RWPE1 (cell line): ENCODE measurements around the gene RAPSN.

Experiments
- CTCF ChIA-PET: fragments of 350-600 bp; sonication (Branson Sonifier 250); formaldehyde crosslinking; extraction: SDS; loops from one replicate; lab custom pipeline; 2021; lab: Yijun Ruan, JAX
- POLR2A ChIA-PET: fragments of 400-600 bp; formaldehyde crosslinking; extraction: SDS; loops from one replicate; lab custom pipeline; 2020; ENCODE audit warnings: antibody characterized with exemption; ENCODE audit not compliant: low non-redundant PET; lab: Yijun Ruan, JAX
- DNase-seq: peaks from one replicate; pipeline ENCODE4 v3.0.0; 2012; ENCODE audit warnings: low spot score
- H3K27ac ChIP-seq: fragments of 450-650 bp; 2 replicates; pipeline ENCODE4 v1.5.1; 2017
- TF ChIP-seq, protein P1 (sequence below): fragments of 450-650 bp; conservative IDR thresholded peaks from 2 replicates; pipeline ENCODE4 v1.5.1; 2017; ENCODE audit warnings: low read depth, mild to moderate bottlenecking

The RAPSN gene

DNA sequence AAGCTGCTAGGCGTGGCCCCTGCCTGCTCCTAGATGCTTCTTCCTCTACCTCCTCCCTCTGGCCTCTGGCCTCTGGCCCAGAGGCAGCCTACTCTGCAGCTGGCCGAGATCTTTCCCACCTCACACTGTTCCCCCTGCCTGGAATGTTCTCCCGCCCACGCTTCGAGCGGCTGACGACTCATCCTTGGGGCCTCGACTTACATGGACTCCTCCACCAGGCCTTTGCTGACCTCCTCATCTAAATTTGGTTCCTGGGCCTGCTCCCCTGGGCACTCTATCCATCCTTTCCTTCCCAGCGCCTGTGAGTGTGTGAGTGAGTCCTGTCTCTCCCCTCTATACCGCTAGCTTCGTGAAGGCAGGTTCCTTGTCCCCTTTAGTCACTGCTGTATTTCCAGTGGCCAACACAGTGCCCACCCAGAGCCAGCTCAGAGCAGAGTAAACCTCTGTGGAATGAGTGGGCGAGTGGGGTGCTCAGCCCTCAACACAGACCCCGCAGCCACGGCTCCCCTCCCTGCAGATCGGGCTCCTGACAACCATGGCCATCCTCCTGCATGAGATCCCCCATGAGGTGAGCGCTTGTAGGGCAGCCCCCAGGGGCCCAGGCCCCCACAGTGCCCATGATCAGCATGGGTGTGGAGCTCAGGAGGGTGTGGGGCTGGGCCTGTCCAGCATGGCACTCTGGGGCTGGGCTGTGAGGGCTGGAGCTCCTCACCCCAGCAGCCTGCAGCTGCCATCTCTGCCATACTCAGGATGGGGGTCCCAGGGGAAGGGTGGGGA lies 34.8 kb downstream of the RAPSN start:
- TF ChIP-seq, protein P1, sequence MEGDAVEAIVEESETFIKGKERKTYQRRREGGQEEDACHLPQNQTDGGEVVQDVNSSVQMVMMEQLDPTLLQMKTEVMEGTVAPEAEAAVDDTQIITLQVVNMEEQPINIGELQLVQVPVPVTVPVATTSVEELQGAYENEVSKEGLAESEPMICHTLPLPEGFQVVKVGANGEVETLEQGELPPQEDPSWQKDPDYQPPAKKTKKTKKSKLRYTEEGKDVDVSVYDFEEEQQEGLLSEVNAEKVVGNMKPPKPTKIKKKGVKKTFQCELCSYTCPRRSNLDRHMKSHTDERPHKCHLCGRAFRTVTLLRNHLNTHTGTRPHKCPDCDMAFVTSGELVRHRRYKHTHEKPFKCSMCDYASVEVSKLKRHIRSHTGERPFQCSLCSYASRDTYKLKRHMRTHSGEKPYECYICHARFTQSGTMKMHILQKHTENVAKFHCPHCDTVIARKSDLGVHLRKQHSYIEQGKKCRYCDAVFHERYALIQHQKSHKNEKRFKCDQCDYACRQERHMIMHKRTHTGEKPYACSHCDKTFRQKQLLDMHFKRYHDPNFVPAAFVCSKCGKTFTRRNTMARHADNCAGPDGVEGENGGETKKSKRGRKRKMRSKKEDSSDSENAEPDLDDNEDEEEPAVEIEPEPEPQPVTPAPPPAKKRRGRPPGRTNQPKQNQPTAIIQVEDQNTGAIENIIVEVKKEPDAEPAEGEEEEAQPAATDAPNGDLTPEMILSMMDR = no peak
- no peak for DNase-seq
- ChIA-PET CTCF (interaction anchor here (0.6 kb wide), 1 partner anchor 22 kb away, joined by 3 read pairs; no protein-coding TSS in a partner anchor), POLR2A (no interaction called here)
- H3K27ac ChIP-seq = peak overlapping the region; percentile 97

DNA sequence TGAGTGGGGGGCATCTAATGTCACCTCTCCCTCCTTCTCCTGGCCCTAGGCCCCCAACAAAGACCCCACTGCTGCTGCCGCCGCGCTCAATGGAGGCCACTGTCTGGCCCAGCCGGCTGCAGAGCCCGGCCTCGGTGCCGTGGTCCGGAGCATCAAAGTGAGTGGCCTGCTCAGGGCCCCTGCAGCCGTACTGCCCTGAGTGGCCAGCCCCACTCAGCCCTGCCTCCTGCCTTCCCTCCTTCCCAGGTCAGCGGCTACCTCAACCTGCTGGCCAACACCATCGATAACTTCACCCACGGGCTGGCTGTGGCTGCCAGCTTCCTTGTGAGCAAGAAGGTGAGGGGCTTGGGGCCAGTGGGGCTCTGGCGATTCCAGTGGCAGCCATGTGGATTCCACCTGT lies 35.6 kb downstream of the RAPSN start:
- H3K27ac ChIP-seq = peak overlapping the region; percentile 97
- no peak for DNase-seq
- ChIA-PET CTCF (no interaction called here), POLR2A (no interaction called here)
- TF ChIP-seq, protein P1 = no peak

DNA sequence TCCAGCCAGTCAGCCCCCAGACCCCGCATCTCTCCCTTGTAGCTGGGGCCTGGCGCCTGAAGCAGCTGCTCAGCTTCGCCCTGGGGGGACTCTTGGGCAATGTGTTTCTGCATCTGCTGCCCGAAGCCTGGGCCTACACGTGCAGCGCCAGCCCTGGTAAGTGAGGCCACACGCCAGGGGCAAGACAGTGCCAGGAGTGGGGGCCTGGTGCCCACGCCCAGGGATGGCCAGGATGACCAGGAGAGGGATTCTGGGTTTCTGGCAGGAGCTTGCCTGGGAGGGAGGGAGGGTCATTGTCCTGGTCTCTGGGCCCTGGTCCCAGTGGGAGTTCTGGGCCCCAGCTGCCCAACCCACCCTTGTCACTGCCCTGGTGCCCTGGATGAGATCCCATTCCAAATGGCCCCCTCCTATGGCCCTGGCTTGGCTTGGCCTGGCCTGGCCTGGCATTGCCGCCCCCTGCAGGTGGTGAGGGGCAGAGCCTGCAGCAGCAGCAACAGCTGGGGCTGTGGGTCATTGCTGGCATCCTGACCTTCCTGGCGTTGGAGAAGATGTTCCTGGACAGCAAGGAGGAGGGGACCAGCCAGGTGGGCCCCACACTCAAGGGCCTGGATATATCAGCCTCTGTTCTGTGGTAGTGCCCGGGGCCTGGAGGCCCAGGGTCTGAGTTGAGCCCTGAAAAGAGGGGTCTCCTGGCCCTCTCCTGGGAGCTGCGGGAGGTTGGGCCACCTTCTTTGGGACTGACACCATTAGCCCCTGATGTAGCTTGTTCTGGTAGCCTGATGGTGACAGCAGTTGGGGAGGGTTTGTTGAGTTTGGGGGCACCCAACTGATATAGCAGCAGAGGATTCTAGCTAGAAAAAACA lies 36.8 kb downstream of the RAPSN start:
- H3K27ac ChIP-seq = peak overlapping the region; percentile 97
- TF ChIP-seq, protein P1 = peak; percentile 67
- ChIA-PET POLR2A (interaction anchor here (0.5 to 0.6 kb wide), 3 partner anchors 10 to 91 kb away, joined by 3 read pairs; no protein-coding TSS in a partner anchor), CTCF (interaction anchor here (0.6 to 1.4 kb wide), 6 partner anchors 10 to 249 kb away, joined by 3 to 7 read pairs (median 4); no protein-coding TSS in a partner anchor)
- DNase-seq = no peak

DNA sequence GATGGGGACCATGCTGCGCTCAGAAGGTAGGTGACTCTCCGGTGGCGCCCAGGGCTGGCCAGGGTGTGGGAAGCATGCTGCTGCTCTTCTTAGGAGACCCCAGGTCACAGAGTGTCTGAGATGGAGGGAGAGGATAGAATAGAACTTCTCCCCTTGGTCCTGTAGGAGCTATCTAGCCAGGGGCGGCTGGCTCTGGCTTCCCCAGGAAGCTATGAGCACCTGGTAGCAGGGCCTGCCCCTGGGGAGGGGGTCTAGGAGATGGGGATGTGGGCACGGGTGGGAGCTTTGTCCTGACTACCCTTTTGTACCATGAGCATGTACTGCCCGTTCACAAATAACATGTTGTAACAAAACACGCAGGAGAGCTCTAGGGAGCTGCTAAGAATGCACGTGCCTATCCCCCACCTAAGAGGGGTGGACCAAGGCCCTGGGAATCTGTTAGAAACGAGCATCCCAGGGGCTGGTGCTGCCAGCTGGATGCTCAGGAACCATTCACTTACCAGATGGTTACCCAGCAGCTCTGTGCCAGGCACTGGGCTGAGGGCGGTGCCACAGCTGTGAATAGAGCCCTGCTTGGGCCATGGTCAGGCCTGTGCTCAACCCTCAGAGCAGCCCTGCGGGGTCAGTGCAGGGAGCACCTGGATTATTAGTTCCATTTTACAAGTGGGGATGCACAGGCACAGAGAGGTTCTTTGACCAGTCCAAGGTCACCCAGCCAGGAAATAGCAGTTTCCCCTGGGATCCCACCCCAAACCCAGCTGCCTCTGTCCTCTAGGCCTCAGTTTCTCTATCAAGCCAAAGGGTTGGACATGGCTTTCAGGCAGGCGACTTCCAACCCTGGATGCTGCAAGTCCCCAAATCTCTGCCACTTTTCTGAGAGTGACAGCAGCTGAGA lies 38.3 kb downstream of the RAPSN start:
- CTCF ChIA-PET = interaction anchor here (0.5 to 2.3 kb wide), 5 partner anchors 37 to 499 kb away, joined by 3 to 9 read pairs (median 3); no protein-coding TSS in a partner anchor
- TF ChIP-seq, protein P1 = no peak
- POLR2A ChIA-PET = no interaction called here
- H3K27ac ChIP-seq = peak overlapping the region; percentile 97
- no peak for DNase-seq

DNA sequence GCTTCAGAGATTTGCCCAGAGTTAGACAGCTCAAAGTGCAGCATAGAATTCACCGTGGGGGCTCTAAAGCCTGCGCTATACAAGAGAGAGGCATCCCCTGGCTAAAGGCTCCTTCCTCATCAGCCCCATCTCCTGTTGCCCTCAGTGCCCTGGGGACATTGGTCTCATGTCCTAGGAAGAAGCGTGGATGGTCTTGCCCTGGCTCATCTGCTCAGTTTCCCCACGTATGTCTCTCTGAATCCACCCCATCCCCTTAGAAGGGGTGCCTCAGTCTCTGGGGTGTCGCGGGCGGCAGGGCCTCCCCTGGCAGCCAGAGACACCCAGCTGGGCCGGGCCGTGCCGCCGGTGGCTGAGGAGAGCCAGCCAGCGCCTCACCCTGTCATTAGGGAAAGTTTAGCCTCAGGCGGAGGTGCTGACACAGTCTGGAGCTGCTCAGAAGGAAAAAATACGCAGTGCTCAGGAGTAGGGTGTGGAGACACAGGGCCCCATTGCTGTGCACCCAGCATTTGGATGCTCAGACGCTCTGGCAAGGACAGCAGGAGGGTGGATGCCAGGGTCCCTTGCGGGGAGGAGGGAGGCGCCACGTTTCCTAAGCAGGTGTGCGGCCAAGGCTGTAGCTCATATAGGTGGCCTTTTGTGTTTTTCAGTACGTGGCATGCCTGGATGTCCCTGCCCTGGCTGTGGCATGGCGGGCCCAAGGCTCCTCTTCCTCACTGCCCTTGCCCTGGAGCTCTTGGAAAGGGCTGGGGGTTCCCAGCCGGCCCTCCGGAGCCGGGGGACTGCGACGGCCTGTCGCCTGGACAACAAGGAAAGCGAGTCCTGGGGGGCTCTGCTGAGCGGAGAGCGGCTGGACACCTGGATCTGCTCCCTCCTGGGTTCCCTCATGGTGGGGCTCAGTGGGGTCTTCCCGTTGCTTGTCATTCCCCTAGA lies 39.2 kb downstream of the RAPSN start:
- peak overlapping the region; percentile 97 for H3K27ac ChIP-seq
- CTCF ChIA-PET = interaction anchor here (0.6 to 2.3 kb wide), 4 partner anchors 25 to 55 kb away, joined by 3 to 9 read pairs (median 4); no protein-coding TSS in a partner anchor
- POLR2A ChIA-PET = interaction anchor here (0.5 kb wide), 1 partner anchor 226 kb away, joined by 3 read pairs; no protein-coding TSS in a partner anchor
- DNase-seq = peak; percentile 45
- TF ChIP-seq, protein P1 = no peak
